Measurements from ENCODE around the gene CDC42SE2. TPM values are rescaled to one million over a fixed set of nuclear protein-coding genes. Genes with fewer than 3 reads are reported as not detected.

The CDC42SE2 gene
- total and polyA plus RNA-seq, 8 donors = 28.1 to 37.5 (median 33.4) TPM

GRCh38 chr5:131224387-131225201, 39.3 kb upstream of the CDC42SE2 start:
- Histone ChIP-seq H3K27me3 (no peaks in the 10 kb centered on the region), H3K4me3 (no peak overlapping the region), H3K9me3 (no peaks in the 10 kb centered on the region), H3K36me3 (no peaks in the 10 kb centered on the region), H3K27ac (no peak overlapping the region), H3K4me1 (peaks cover 0 to 8% of the 10 kb centered on the region in 2 donors)
- DNase-seq (peak in 1 of 4 donors; percentile 51), ATAC-seq (peak; percentile 75)
- no peak for TF ChIP-seq CTCF (IDR thresholded peaks at IDR 0.05)
- intact Hi-C loops (cut with DNase I) = no loop called here

- H3K4me3 ChIP-seq = no peak overlapping the region
- no peaks in the 10 kb centered on the region for H3K36me3 ChIP-seq
- H3K9me3 ChIP-seq = no peaks in the 10 kb centered on the region
- no peak for DNase-seq
- intact Hi-C loops (cut with DNase I) = no loop called here
- ATAC-seq = no peak
- no peak overlapping the region for H3K27ac ChIP-seq
- H3K4me1 ChIP-seq = peaks cover 0 to 8% of the 10 kb centered on the region in 2 donors
- TF ChIP-seq CTCF (IDR thresholded peaks at IDR 0.05) = no peak
- no peaks in the 10 kb centered on the region for H3K27me3 ChIP-seq
Observed at GRCh38 chr5:131225282-131225974, 38.4 kb upstream of the CDC42SE2 start.

GRCh38 chr5:131226899-131227298, 37.0 kb upstream of the CDC42SE2 start:
- Histone ChIP-seq H3K4me3 (no peak overlapping the region), H3K4me1 (peaks cover 0 to 8% of the 10 kb centered on the region in 2 donors), H3K27me3 (no peaks in the 10 kb centered on the region), H3K9me3 (no peaks in the 10 kb centered on the region), H3K27ac (no peak overlapping the region), H3K36me3 (no peaks in the 10 kb centered on the region)
- ATAC-seq = no peak
- DNase-seq = no peak
- TF ChIP-seq CTCF (IDR thresholded peaks at IDR 0.05) = no peak
- intact Hi-C loops (cut with DNase I) = no loop called here

- Histone ChIP-seq H3K36me3 (no peaks in the 10 kb centered on the region), H3K27ac (no peak overlapping the region), H3K27me3 (no peaks in the 10 kb centered on the region), H3K4me3 (no peak overlapping the region), H3K4me1 (peaks cover 0 to 5% of the 10 kb centered on the region in 2 donors), H3K9me3 (no peaks in the 10 kb centered on the region)
- no peak for TF ChIP-seq CTCF (IDR thresholded peaks at IDR 0.05)
- intact Hi-C loops (cut with DNase I) = no loop called here
- ATAC-seq (no peak), DNase-seq (no peak)
Observed at GRCh38 chr5:131228646-131229045, 35.2 kb upstream of the CDC42SE2 start.

- TF ChIP-seq CTCF (IDR thresholded peaks at IDR 0.05) = no peak
- H3K27me3 ChIP-seq = no peaks in the 10 kb centered on the region
- ATAC-seq (no peak), DNase-seq (no peak)
- no peaks in the 10 kb centered on the region for H3K36me3 ChIP-seq
- intact Hi-C loops (cut with DNase I) = no loop called here
- H3K27ac ChIP-seq = no peak overlapping the region
- H3K4me3 ChIP-seq = no peak overlapping the region
- H3K4me1 ChIP-seq = peaks cover 0 to 5% of the 10 kb centered on the region in 2 donors
- H3K9me3 ChIP-seq = no peaks in the 10 kb centered on the region
Observed at GRCh38 chr5:131229623-131230022, 34.2 kb upstream of the CDC42SE2 start.

All from left lung (tissue), 10 donors.